Amniotic stem cell (primary cell): ENCODE data around the gene LARGE1.

ENCODE experiments used
- DNase-seq: peaks from one replicate; lab custom pipeline; 2025; lab: John Stamatoyannopoulos, UW

The LARGE1 gene

DNA sequence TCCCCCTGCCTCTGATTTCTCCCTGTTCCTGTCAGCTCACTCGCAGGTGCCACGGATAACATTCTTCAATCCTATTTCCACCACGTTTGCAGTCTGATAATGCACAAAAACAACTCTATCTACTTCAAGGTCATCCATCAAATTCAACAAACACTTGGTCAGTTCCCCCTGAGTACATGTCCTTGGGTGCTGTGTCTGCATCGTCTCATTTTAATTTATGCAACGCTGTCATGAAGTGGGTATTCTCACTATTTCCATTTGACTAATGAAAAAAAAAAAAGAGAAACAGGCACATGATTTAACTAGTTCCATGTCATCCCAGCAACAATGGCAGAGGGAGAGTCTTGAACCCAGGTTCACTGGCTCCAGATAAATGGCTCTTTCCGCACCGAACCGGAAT is 262.6 kb downstream of the LARGE1 start:
- DNase-seq: no peak

- no peak for DNase-seq
These were observed 263.3 kb downstream of the LARGE1 start for GRCh38 chr22:33656808-33657628.

GRCh38 chr22:33654173-33654895 is 265.9 kb downstream of the LARGE1 start:
- DNase-seq: no peak

- no peak for DNase-seq
These were observed 266.7 kb downstream of the LARGE1 start for GRCh38 chr22:33653532-33654063.

DNA sequence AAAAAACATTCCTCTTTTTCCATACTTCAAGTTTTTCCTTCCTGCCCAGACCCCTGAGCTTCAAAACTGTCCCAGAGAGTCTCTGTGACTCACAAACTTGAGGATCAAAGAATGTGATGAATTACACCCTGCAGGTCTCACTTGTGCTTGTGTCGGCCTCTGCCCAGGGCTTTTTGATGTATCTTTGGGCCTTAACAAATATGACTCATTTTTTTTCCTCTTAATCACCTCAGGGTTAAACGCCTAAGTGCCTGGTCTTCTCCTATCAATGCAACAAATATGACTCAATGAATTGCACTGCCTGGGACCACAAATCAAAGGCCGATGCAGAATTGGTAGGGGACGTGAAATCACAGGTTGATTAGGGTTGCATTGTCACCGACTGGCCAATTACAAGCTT is 267.7 kb downstream of the LARGE1 start:
- no peak for DNase-seq

- DNase-seq: no peak
These were observed 270.0 kb downstream of the LARGE1 start for GRCh38 chr22:33650244-33650643.

DNA sequence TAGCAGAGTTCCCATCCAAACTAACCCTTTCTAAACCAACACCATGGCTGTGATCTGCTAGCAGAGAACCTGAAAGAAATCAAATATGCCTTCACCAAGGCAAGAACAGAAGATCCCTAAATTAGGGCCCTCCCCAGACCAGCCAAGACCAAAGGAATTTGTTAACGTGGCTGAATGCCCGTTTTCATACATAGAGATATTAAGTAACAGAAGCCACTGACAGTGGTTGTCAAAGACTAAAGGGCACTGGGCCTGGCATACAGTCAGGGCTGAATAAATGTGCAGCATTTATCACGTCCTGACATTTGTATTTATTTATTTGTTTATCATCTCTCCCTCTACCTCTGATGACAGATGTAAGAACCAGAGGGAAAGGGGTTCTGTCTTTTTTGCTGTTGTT is 271.8 kb downstream of the LARGE1 start:
- no peak for DNase-seq

DNA sequence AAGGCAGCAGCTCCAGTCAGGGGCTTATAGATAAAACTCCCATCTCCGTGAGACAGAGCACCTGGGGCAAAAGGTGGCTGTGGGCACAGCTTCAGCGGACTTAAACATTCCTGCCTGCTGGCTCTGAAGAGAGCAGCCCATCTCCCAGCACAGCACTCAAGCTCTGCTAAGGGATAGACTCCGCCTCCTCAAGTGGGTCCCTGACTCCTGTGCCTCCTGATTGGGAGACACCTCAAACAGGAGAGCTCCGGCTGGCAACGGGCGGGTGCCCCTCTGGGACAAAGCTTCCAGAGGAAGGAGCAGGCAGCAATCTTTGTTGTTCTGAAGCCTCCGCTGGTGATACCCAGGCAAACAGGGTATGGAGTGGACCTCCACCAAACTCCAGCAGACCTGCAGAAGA is 279.4 kb downstream of the LARGE1 start:
- no peak for DNase-seq

DNA sequence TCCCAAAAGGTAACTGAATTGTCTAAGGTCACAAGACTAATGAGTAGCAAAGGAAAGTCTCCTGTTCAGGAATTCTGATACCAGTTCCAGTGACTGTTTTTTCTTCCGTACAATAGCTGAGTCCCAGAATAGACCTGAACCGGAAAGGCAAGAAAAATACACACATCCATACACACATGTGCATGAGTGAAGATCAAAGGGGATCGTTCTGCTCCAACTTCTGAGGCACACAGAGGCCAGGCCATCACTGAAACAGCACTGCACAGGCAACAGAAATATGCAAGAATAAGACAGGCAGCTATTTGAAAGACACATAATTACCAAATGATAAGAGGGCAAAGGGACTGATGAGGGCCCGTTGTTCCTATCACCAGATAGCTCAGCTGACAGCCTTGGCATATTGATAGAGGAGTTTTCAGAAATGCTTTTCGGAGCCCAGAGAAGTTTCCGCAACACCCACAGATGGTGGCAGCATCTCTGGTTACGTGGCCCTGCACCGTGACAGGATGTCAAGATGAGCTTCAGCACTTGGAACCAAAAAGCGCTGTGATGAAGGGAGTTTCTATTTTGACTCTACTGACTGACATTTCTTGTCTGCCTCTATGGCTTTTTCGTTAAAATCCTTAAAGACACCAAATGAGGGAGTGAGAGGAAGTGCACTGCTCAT is 280.6 kb downstream of the LARGE1 start:
- DNase-seq: no peak

- DNase-seq: no peak
These were observed 284.5 kb downstream of the LARGE1 start for GRCh38 chr22:33635766-33636165.

GRCh38 chr22:33631777-33632176 is 288.5 kb downstream of the LARGE1 start:
- DNase-seq: no peak

DNA sequence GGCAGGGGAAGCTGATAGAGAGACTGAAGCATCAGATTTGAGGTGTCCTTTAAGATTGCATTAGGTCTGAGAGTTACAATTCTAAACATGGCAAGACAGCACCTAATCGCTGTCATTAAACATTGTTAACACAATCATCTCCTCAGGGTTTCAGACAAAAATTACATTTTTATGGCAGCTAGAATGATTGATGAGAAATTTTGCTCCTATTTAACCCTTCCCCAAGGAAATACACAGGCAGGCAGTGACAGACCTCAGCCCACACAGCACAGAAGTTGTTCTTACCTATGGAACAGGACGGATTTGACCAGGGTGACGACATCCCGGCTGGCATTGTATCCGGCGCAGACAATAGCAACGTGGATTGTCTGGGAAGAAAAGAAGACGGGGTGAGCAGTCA is 294.3 kb downstream of the LARGE1 start:
- no peak for DNase-seq

GRCh38 chr22:33620085-33620484 is 300.2 kb downstream of the LARGE1 start:
- DNase-seq: no peak

DNA sequence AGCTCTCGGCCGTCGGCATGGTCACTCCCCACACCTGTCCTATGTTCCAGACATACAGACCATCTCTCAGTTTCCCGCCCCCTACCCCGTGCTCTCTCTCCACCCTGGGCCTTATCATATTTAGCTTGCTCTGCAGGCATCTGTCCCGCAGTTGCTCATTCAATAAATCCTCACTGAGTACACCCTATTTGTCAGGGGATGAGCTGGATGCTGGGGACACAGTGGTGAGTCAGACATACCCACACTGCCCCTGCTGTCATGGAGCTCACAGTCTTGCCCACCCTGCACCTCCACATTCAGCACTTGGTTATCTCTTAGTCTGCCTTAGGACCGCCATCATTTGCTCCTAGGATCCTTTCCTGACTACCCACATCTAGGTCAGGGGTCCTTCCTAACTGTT is 313.8 kb downstream of the LARGE1 start:
- DNase-seq: no peak

DNA sequence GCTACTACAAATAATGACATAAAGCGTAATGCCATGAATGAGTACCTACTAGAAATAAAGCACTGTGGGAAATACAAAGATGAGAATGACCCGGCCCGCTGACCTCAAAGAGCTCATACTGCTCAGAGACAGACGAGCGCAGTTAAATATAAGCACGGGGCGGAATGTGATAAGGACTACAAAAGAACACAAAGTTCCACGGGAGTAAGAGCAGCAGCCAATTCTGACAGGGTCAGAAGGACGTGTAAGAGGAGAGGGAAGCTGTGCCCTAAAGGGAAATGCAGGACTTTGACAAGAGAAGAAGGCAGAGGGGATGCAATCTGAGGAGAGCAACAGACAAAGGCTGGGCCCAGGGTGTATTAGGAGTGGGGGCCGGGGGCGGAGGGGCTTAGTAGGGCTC is 314.6 kb downstream of the LARGE1 start:
- no peak for DNase-seq

- no peak for DNase-seq
These were observed 315.1 kb downstream of the LARGE1 start for GRCh38 chr22:33605221-33605620.

- no peak for DNase-seq
These were observed 319.2 kb downstream of the LARGE1 start for GRCh38 chr22:33601062-33601461.

- no peak for DNase-seq
These were observed 319.7 kb downstream of the LARGE1 start for GRCh38 chr22:33600595-33600994.

DNA sequence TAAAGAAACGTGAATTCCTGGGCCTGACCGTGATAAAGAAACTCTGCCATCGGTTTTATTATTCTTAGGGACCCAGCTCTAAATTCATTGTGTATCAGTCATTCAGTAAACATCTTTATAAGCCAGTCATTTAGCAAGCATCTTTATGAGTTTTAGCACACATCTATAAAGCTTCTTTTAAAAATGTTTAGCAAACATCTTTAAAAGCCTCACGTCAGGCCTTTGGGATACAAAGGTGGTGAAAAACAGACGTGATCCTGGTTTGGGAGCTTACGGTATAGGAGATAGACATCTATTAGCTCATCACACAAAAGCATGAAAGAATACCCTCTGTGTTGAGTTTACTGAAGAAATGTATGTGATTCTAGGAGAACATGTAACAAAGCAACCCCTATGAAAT is 320.2 kb downstream of the LARGE1 start:
- DNase-seq: no peak

DNA sequence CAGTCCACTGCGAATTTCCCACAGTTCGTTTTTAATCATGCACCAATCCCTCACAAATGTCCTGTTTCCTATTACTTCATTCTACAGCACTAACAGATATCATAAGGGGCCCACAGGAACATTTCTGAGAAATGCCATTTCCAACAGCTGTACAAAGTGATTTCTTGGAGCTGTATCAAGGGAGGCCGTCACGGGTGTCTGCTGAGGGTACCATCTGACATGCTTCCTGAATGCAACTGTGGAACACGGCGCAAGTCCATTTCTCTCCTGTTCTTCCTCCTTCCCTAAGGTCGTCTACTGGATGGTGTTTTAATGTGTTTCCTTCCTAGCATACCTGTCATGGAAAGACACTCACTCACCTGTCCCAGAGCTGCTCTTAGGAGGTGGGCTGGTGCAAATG is 320.7 kb downstream of the LARGE1 start:
- DNase-seq: no peak

DNA sequence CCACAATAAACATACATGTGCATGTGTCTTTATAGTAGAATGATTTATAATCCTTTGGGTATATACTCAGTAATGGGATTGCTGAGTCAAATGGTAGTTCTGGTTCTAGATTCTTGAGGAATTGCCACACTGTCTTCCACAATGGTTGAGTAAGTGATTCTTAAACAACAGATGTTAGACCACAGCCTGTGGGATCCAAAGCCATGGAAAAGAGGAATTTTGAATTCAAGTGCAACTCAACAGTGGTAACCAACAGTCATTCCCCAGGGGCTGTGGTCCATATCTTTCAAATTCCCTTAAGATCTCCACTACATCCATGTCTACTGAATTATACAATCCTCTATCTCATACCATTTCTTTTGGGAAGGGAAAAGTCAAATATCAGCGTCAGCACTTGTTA is 321.5 kb downstream of the LARGE1 start:
- DNase-seq: no peak

- no peak for DNase-seq
These were observed 322.8 kb downstream of the LARGE1 start for GRCh38 chr22:33597274-33597985.
